Body of pancreas (tissue), 4 donors: Measurements from ENCODE around the gene SETDB2.

ENCODE experiments used
- POLR2A ChIP-seq, 3 donors: fragments of 450-650 bp; IDR thresholded peaks; one replicate each; pipeline ENCODE4 v1.6.1; 2016; ENCODE audit warnings: antibody characterized with exemption in 3 of 3, mild to moderate bottlenecking in 2 of 3
- TF ChIP-seq, protein P1 (sequence below), 7 experiments: fragments of 450-650 bp in 4 of 7; fragments of 200-600 bp in 3 of 7; sonication (generic) in 3 of 7; IDR thresholded peaks; one replicate each; pipeline ENCODE4 v1.5.1; 2016 to 2019; ENCODE audit warnings: antibody characterized with exemption in 7 of 7

DNA sequence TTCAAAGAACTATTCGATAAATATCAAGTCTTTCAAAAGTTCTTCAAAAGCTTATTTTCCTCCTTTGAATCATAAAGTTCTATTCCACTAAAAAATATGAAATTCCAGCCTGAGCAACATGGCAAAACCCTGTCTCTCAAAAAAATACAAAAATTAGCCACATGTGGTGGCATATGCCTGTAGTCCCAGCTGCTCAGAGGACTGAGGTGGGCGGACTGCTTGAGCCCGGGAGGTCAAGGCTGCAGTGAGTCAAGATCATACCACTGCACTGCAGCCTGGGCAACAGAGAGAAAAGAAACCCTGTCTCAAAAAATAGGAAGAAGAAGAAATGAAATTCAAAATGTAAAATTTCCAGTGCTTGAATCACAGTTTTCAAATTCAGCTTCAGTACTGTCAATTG, 24.8 kb upstream of the SETDB2 start:
- TF ChIP-seq, protein P1, sequence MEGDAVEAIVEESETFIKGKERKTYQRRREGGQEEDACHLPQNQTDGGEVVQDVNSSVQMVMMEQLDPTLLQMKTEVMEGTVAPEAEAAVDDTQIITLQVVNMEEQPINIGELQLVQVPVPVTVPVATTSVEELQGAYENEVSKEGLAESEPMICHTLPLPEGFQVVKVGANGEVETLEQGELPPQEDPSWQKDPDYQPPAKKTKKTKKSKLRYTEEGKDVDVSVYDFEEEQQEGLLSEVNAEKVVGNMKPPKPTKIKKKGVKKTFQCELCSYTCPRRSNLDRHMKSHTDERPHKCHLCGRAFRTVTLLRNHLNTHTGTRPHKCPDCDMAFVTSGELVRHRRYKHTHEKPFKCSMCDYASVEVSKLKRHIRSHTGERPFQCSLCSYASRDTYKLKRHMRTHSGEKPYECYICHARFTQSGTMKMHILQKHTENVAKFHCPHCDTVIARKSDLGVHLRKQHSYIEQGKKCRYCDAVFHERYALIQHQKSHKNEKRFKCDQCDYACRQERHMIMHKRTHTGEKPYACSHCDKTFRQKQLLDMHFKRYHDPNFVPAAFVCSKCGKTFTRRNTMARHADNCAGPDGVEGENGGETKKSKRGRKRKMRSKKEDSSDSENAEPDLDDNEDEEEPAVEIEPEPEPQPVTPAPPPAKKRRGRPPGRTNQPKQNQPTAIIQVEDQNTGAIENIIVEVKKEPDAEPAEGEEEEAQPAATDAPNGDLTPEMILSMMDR (IDR thresholded peaks at IDR 0.05): no peak
- no peak for TF ChIP-seq POLR2A (IDR thresholded peaks at IDR 0.05)
